Upper lobe of left lung (tissue), 4 donors: ENCODE data around the gene LCA5L.

Source experiments
- CTCF ChIP-seq, 6 experiments: fragments of 450-650 bp in 4 of 6; fragments of 200-600 bp in 2 of 6; sonication (generic) in 2 of 6; IDR thresholded peaks; one replicate each; pipeline ENCODE4 v1.5.1; 2016 to 2019; ENCODE audit warnings: antibody characterized with exemption in 6 of 6
- EP300 ChIP-seq, 4 donors: sonication (generic); formaldehyde crosslinking; IDR thresholded peaks; one replicate each; pipeline ENCODE4 v1.5.1; 2017; ENCODE audit warnings: antibody characterized with exemption in 4 of 4, control low read depth in 2 of 4
- POLR2A ChIP-seq, 4 donors: fragments of 450-650 bp; IDR thresholded peaks; one replicate each; pipeline ENCODE4 v1.5.1; 2016 to 2017; ENCODE audit warnings: antibody characterized with exemption in 4 of 4, mild to moderate bottlenecking in 2 of 4

- TF ChIP-seq CTCF (IDR thresholded peaks at IDR 0.05) (no peak), POLR2A (IDR thresholded peaks at IDR 0.05) (no peak), EP300 (IDR thresholded peaks at IDR 0.05) (no peak)
Measured at GRCh38 chr21:39397646-39398385, 47.8 kb downstream of the LCA5L start.
